ENCODE measurements around the gene TP53TG5.

The TP53TG5 gene

DNA sequence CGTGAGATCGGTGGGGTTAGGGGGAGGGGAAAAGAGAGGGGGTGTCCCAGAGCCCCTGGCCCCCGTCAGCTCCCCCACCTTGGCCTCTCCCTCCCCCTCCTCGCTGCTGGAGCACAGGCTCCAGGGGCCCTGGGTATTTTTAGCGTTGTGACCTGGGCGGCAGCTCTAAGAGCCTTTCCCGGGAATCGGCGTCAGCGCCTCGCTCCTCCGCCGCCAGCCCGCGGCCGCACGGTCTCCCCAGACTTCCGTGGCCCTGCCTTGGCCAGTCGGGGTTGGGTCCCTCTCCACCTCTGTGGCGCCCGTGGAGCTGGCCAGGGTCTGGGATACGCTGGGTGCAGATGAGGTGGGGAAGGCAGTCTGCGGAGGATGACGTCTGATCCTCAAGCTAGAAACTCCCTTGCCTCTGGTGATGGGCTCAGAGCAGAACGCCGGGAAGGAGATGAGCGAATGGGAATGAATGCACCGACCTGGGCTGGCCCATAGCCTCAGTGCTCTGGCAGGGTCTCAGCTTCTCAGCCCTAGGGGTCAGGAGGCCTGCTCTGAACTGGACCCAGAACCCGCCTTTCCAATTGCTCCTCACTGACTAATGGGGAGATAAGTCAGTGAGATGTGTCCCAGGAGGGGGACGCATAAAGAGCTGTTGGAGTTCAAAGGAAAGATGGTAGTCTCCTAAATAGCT is 29.1 kb upstream of the TP53TG5 start:
- H3K27ac ChIP-seq (ENCODE audit: low read length) = no peak overlapping the region
- H3K9ac ChIP-seq (ENCODE audit: low read length) = peak overlapping the region; percentile 67

DNA sequence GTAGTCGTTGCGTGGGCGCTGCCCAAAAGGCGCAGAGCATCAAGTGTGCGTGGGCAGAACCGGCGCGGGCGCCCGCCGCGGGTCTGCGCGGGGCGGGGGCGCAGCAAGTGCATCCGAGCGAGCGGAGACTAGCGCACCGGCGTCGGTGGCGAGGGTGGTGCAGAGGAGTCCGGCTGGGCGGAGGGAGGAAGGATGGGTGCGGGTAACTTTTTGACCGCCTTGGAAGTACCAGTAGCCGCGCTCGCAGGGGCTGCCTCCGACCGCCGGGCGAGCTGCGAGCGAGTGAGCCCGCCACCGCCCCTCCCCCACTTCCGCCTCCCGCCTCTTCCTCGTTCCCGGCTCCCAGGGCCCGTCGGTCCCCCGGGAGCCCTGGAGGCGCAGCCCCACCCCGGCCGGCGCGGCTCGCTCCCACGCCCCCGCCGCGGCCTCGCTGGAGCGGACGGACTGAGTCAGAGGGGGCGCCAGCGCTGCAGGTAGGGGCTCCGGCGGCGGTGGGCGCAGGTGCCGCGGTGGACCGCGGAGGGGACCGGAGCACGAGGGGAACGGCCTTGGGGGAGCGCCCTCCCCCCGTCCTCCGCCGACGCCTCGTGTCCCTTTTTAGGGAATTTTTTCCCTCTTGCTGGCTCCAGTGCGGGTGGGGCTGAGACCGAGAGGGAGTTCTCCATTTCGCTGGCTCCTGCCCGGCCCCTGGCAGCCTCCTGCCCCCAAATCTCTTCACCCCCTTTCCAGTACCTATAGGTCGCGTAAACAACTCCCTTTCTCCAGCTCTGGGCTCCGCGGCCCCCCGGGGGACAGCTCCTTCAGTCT is 28.3 kb upstream of the TP53TG5 start:
- TF ChIP-seq EZH2phosphoT487 (IDR thresholded peaks at IDR 0.05; ENCODE audit: low read depth) (no peak), CTCF (IDR thresholded peaks at IDR 0.05; ENCODE audit: low read depth, low read length) (peak; percentile 31)
- Histone ChIP-seq H3K27ac (ENCODE audit: low read length) (no peak overlapping the region), H4K20me1 (ENCODE audit: insufficient read depth, low read length) (no peaks in the 10 kb centered on the region), H3K4me3 (ENCODE audit: low read length) (peak overlapping the region; percentile 86), H3K4me1 (ENCODE audit: low read length) (peaks cover 5% of the 10 kb centered on the region; the same call in 1 of the 2 replicates), H3K27me3 (ENCODE audit: low read depth, low read length) (peaks cover 27% of the 10 kb centered on the region; the same call in 1 of the 2 replicates), H3K79me2 (ENCODE audit: low read length) (no peaks in the 10 kb centered on the region), H2AFZ (ENCODE audit: low read depth, low read length) (peak overlapping the region; percentile 95), H3K9ac (ENCODE audit: low read length) (peak overlapping the region; percentile 67), H3K4me2 (ENCODE audit: low read length) (peak overlapping the region; percentile 86), H3K9me3 (ENCODE audit: insufficient read depth, low read length) (peaks cover 6% of the 10 kb centered on the region; the same call in 1 of the 2 replicates), H3K36me3 (replicated peaks; ENCODE audit: low read depth, low read length) (peaks cover 8% of the 10 kb centered on the region)

More for the DNA sequence above, 29.1 kb upstream of the TP53TG5 start:
- Histone ChIP-seq H3K4me2 (ENCODE audit: low read length) (peak overlapping the region; percentile 86), H3K36me3 (replicated peaks; ENCODE audit: low read depth, low read length) (peaks cover 2% of the 10 kb centered on the region), H4K20me1 (ENCODE audit: insufficient read depth, low read length) (no peaks in the 10 kb centered on the region), H3K79me2 (ENCODE audit: low read length) (no peaks in the 10 kb centered on the region), H3K9me3 (ENCODE audit: insufficient read depth, low read length) (no peaks in the 10 kb centered on the region), H3K4me3 (ENCODE audit: low read length) (peak overlapping the region; percentile 86), H2AFZ (ENCODE audit: low read depth, low read length) (peak overlapping the region; percentile 95; the same call in 1 of the 2 replicates), H3K4me1 (ENCODE audit: low read length) (peaks cover 5% of the 10 kb centered on the region; the same call in 1 of the 2 replicates), H3K27me3 (ENCODE audit: low read depth, low read length) (peaks cover 27% of the 10 kb centered on the region; the same call in 1 of the 2 replicates)
- TF ChIP-seq CTCF (IDR thresholded peaks at IDR 0.05; ENCODE audit: low read depth, low read length) = no peak
- TF ChIP-seq EZH2phosphoT487 (IDR thresholded peaks at IDR 0.05; ENCODE audit: low read depth) = no peak

- H4K20me1 ChIP-seq (ENCODE audit: insufficient read depth, low read length) = no peaks in the 10 kb centered on the region
- H3K9me3 ChIP-seq (ENCODE audit: insufficient read depth, low read length) = peaks cover 12% of the 10 kb centered on the region
- H3K36me3 ChIP-seq (replicated peaks; ENCODE audit: low read depth, low read length) = peaks cover 12% of the 10 kb centered on the region
- TF ChIP-seq EZH2phosphoT487 (IDR thresholded peaks at IDR 0.05; ENCODE audit: low read depth) = no peak
- H3K79me2 ChIP-seq (ENCODE audit: low read length) = no peaks in the 10 kb centered on the region
- H3K27ac ChIP-seq (ENCODE audit: low read length) = no peak overlapping the region
- peaks cover 5% of the 10 kb centered on the region; the same call in 1 of the 2 replicates for H3K4me1 ChIP-seq (ENCODE audit: low read length)
- H3K9ac ChIP-seq (ENCODE audit: low read length) = peak overlapping the region; percentile 67
- H3K4me2 ChIP-seq (ENCODE audit: low read length) = peak overlapping the region; percentile 86
- peak overlapping the region; percentile 86 for H3K4me3 ChIP-seq (ENCODE audit: low read length)
- H3K27me3 ChIP-seq (ENCODE audit: low read depth, low read length) = peaks cover 27% of the 10 kb centered on the region; the same call in 1 of the 2 replicates
- H2AFZ ChIP-seq (ENCODE audit: low read depth, low read length) = peak overlapping the region; percentile 95
These were observed 27.6 kb upstream of the TP53TG5 start for GRCh38 chr20:45405571-45406259.

DNA sequence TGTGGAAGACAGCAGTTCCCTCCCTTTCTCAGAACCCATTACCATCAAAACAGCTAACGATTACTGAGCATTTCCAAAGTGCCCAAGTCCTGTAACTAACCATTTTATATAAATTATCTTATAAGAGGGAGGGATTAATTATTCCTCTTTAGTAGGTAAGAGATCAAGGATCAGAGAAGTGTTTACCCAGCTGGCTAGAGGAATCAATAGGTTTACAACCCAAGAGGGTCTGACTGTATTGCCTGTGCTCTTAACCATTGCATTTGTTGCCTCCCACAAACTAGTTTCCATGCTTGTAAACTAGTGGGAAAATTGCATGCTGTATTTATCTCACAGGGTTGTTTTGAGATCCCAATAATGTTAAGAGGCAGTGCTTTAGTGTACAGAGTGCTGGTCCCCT is 26.3 kb upstream of the TP53TG5 start:
- Histone ChIP-seq H3K27me3 (ENCODE audit: low read depth, low read length) (peaks cover 27% of the 10 kb centered on the region; the same call in 1 of the 2 replicates), H3K27ac (ENCODE audit: low read length) (no peak overlapping the region)
- TF ChIP-seq CTCF (IDR thresholded peaks at IDR 0.05; ENCODE audit: low read depth, low read length) (no peak), EZH2phosphoT487 (IDR thresholded peaks at IDR 0.05; ENCODE audit: low read depth) (no peak)

More for the DNA sequence above, 26.3 kb upstream of the TP53TG5 start:
- Histone ChIP-seq H4K20me1 (ENCODE audit: insufficient read depth, low read length) (no peaks in the 10 kb centered on the region), H3K9ac (ENCODE audit: low read length) (no peak overlapping the region), H3K4me1 (ENCODE audit: low read length) (peaks cover 5% of the 10 kb centered on the region; the same call in 1 of the 2 replicates), H2AFZ (ENCODE audit: low read depth, low read length) (no peak overlapping the region), H3K4me3 (ENCODE audit: low read length) (no peak overlapping the region), H3K9me3 (ENCODE audit: insufficient read depth, low read length) (peaks cover 23% of the 10 kb centered on the region), H3K36me3 (replicated peaks; ENCODE audit: low read depth, low read length) (peaks cover 12% of the 10 kb centered on the region), H3K4me2 (ENCODE audit: low read length) (no peak overlapping the region), H3K79me2 (ENCODE audit: low read length) (no peaks in the 10 kb centered on the region)
